OCI-LY3 (cell line): ENCODE measurements around the gene PRTFDC1.

Source experiments
- H2AFZ ChIP-seq: fragments of 200-600, 300-600 bp; shearing (Covaris generic); 2 replicates; pipeline ENCODE4 v1.6.0; 2014; ENCODE audit warnings: antibody characterized with exemption, low read depth, low read length
- H3K27ac ChIP-seq: fragments of 200-600, 300-600 bp; sonication (generic); 2 replicates; pipeline ENCODE4 v1.5.1; 2014; ENCODE audit warnings: mild to moderate bottlenecking, low read length, moderate library complexity, mixed read lengths
- H3K27me3 ChIP-seq: fragments of 200-600, 300-600 bp; sonication (generic); 2 replicates; pipeline ENCODE4 v1.6.1; 2014; ENCODE audit warnings: low read depth, low read length, mixed read lengths
- H3K36me3 ChIP-seq: fragments of 200-600, 300-600 bp; sonication (generic); replicated peaks from 2 replicates; pipeline ENCODE3; 2014; ENCODE audit warnings: low read depth, low read length, mixed read lengths
- H3K4me1 ChIP-seq: fragments of 300-600, 200-600 bp; sonication (generic); 2 replicates; pipeline ENCODE4 v1.6.1; 2014; ENCODE audit warnings: low read length, mixed read lengths
- H3K4me2 ChIP-seq: fragments of 200-600, 300-600 bp; sonication (generic); 2 replicates; pipeline ENCODE4 v1.6.1; 2014; ENCODE audit warnings: low read length, mixed read lengths
- H3K4me3 ChIP-seq: fragments of 300-600, 200-600 bp; sonication (generic); 2 replicates; pipeline ENCODE4 v1.5.1; 2014; ENCODE audit warnings: antibody characterized with exemption, mild to moderate bottlenecking, low read length, moderate library complexity
- H3K79me2 ChIP-seq: fragments of 300-600, 200-600 bp; shearing (Covaris generic); 2 replicates; pipeline ENCODE4 v1.6.1; 2014; ENCODE audit warnings: mild to moderate bottlenecking, low read length, mixed read lengths
- H3K9ac ChIP-seq: fragments of 300-600, 200-600 bp; shearing (Covaris generic); 2 replicates; pipeline ENCODE4 v1.6.0; 2014; ENCODE audit warnings: mild to moderate bottlenecking, low read length, moderate library complexity
- H3K9me3 ChIP-seq: fragments of 200-600, 300-600 bp; shearing (Covaris generic); 2 replicates; pipeline ENCODE4 v1.6.1; 2014; ENCODE audit warnings: low read length, mixed read lengths; ENCODE audit not compliant: insufficient read depth
- H4K20me1 ChIP-seq: fragments of 200-600, 300-600 bp; sonication (generic); 2 replicates; pipeline ENCODE4 v1.6.1; 2016; ENCODE audit warnings: low read length, mixed read lengths; ENCODE audit not compliant: insufficient read depth
- CTCF ChIP-seq: fragments of 200-600, 300-600 bp; sonication (generic); IDR thresholded peaks from 2 replicates; pipeline ENCODE4 v1.5.1; 2014; ENCODE audit warnings: antibody characterized with exemption, low read length, low read depth
- EZH2phosphoT487 ChIP-seq: fragments of 200-600 bp; shearing (Covaris generic); IDR thresholded peaks from 2 replicates; pipeline ENCODE4 v1.6.1; 2018; ENCODE audit warnings: antibody characterized with exemption, mixed run types, low read depth

Gene PRTFDC1

GRCh38 chr10:24851629-24852028 is 100.8 kb downstream of the PRTFDC1 start:
- H3K4me1 ChIP-seq: no peaks in the 10 kb centered on the region
- no peak overlapping the region for H3K4me2 ChIP-seq
- H3K9me3 ChIP-seq: no peaks in the 10 kb centered on the region
- no peaks in the 10 kb centered on the region for H3K36me3 ChIP-seq
- H4K20me1 ChIP-seq: no peaks in the 10 kb centered on the region
- TF ChIP-seq EZH2phosphoT487: no peak
- no peak for TF ChIP-seq CTCF
- no peak overlapping the region for H3K27ac ChIP-seq
- no peak overlapping the region for H3K4me3 ChIP-seq
- no peaks in the 10 kb centered on the region for H3K79me2 ChIP-seq
- H3K27me3 ChIP-seq: no peaks in the 10 kb centered on the region
- H2AFZ ChIP-seq: no peak overlapping the region
- H3K9ac ChIP-seq: no peak overlapping the region

- Histone ChIP-seq H3K36me3 (no peaks in the 10 kb centered on the region), H3K4me2 (no peak overlapping the region), H3K9ac (no peak overlapping the region), H4K20me1 (no peaks in the 10 kb centered on the region), H3K9me3 (no peaks in the 10 kb centered on the region), H3K27ac (no peak overlapping the region), H3K79me2 (no peaks in the 10 kb centered on the region), H3K4me1 (no peaks in the 10 kb centered on the region), H2AFZ (no peak overlapping the region), H3K27me3 (no peaks in the 10 kb centered on the region), H3K4me3 (no peak overlapping the region)
- TF ChIP-seq EZH2phosphoT487: no peak
- no peak for TF ChIP-seq CTCF
Measured at GRCh38 chr10:24850727-24851296, 101.6 kb downstream of the PRTFDC1 start.

GRCh38 chr10:24849501-24850299 is 102.7 kb downstream of the PRTFDC1 start:
- Histone ChIP-seq H3K27ac (no peak overlapping the region), H3K9me3 (no peaks in the 10 kb centered on the region), H3K4me1 (no peaks in the 10 kb centered on the region), H2AFZ (no peak overlapping the region), H3K79me2 (no peaks in the 10 kb centered on the region), H3K4me3 (no peak overlapping the region), H4K20me1 (no peaks in the 10 kb centered on the region), H3K27me3 (no peaks in the 10 kb centered on the region), H3K4me2 (no peak overlapping the region), H3K9ac (no peak overlapping the region), H3K36me3 (no peaks in the 10 kb centered on the region)
- TF ChIP-seq EZH2phosphoT487 (no peak), CTCF (no peak)

GRCh38 chr10:24849051-24849450 is 103.4 kb downstream of the PRTFDC1 start:
- Histone ChIP-seq H2AFZ (no peak overlapping the region), H3K4me3 (no peak overlapping the region), H3K27me3 (no peaks in the 10 kb centered on the region), H3K4me2 (no peak overlapping the region), H3K9me3 (no peaks in the 10 kb centered on the region), H3K9ac (no peak overlapping the region), H3K4me1 (no peaks in the 10 kb centered on the region), H3K27ac (no peak overlapping the region), H4K20me1 (no peaks in the 10 kb centered on the region), H3K79me2 (no peaks in the 10 kb centered on the region), H3K36me3 (no peaks in the 10 kb centered on the region)
- TF ChIP-seq EZH2phosphoT487 (no peak), CTCF (no peak)
